HG03460 (cell line): ENCODE results near the gene BBX.

Experiments used
- ATAC-seq: cut with Tn5 transposase; IDR thresholded peaks from one replicate; pipeline ENCODE4 v1.9.1; 2021; ENCODE audit not compliant: unreplicated experiment

Gene BBX

DNA sequence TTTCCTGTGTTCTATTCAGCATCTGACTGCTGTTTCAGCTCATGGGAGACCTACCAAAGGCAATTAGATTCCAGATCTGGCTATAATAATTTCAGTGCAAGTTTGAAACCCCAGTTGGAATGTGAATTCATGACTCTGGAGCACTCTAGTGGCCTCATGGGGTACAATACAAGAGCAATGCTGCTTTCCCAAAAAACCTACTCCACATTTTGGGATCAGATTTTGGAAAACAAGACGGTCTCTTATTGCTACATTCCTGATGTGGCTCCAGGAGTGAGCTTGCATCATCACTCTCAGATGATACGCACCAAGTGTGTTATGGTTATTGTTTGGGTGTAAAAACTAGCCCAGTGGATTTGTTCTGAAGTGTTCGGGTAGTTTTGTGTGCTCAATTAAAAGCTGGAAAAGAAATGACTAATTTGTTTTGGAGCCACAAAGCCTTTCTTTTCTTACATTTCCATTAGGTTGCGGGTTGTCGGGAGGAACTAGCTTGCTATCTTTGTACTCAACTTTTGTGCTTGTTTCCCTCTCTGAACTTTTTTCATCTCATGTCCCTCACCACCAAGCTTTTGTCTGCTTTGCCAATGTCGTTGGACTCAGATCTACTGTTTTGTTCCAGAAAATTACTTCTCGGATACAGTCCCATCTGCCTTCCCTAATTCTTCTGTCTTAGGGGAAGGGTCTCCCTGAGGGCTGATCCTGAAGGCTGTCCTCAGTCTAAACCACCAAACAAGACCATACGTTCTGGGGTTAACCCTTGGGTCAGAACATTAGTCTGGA is 272.1 kb downstream of the BBX start:
- ATAC-seq: no peak

GRCh38 chr3:107795514-107796094 is 272.8 kb downstream of the BBX start:
- ATAC-seq: no peak

DNA sequence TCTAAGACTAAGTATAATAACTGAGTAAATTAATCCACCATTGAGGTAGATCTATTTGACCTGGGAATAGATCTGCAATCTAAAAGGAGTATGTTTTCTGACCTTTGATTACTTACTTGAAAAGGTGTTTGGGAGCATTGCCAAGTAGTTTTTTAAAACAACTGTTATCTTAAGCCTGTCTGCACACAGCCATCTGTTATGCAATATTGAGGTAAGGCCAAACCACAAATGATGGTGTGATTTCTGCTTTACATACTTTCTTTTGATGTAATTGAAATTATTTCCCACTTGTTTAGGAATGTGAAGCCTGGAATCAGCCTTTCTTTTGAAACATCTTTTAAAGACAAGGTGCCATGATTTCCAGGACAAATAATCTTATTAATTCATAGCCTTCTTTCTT is 274.0 kb downstream of the BBX start:
- ATAC-seq: no peak

DNA sequence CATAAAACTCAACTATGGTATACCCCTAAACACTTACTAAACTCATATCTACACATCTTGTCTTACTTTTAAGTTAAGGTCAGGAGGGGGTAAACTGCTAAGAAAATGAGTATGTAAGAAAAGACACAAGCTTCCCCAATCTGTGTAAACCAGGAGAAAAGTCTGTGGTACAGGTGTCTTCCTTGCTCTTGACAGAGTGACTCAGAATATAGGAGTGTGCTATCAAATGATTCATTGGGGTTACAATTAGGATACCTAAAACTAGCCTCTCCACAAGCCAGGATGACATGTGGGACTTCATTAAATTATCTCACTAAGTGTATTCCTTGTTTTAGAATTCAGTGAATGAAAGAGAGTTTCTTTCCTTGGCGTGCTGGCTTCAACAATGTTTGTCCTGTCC is 274.8 kb downstream of the BBX start:
- no peak for ATAC-seq

DNA sequence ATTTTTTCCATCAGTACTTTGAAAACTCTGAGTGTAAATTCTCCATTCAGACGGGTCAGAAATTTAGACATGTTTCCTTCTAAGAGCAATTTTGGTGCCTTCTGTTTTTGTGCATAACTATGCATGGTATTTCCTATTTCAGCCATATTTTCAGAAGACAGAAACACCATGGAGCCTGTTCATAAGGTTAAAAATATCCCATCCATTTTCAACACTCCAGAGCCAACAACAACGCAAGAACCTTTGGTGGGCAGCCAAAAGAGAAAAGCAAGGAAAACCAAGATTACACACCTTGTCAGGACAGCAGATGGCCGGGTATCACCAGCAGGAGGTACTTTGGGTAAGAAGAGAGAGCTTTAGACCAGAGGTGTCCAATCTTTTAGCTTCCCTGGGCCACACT is 275.6 kb downstream of the BBX start:
- no peak for ATAC-seq

DNA sequence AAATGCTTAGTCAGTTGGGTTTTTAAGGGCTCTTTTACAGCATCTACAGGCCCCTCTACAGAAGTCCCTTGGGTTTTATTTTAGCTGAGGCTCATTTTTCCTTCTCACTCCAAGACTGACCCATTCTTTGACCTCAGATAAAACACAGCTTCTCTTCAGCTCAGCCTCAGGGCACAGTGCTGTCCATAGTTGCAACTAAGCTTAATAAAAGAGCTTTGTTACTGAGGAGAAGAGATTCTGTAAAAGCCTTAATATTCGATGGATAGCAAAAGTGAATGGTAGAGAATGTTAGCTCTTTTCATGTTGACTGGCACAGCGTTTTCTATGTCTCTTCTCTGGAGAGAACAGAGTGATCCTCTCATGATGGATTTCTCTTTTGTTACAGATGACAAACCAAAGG is 277.9 kb downstream of the BBX start:
- ATAC-seq: no peak

GRCh38 chr3:107803170-107803569 is 280.4 kb downstream of the BBX start:
- no peak for ATAC-seq

DNA sequence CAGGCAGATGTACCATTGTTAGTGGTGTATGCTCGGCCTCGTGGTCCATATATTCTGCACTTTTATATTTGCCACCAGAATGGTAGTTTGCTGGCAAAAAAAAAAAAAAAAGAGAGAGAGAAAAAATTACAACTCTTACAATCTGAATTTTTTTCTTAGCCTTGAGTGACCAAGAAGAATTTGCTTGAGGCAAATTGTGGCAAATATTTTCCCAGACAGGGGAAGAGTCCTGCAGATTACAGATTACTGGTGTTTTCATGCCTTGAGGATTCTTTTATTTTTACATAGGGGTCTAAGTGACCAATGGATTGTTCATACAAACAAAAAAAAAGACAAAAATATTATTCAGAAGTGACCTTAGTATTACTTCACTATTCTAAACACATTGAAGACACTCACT is 283.3 kb downstream of the BBX start:
- no peak for ATAC-seq

DNA sequence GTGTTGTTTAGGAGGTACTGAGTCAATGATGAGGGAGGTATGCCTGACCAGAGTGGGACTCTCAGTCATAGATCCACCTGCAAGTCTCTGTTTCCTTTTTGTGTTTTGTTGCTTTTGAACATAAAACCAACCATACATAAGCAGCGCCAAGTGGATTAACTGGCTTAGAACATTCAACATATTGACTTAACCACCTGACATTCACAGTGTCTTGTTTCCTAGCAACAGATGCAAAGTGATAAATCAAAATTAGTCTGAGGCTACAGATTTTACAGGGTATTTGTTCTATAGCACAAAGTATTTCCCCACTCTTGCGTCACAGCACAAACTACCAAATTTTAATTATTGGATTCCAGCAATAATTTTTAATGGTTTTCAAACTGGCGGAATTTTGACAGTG is 283.8 kb downstream of the BBX start:
- ATAC-seq: no peak

GRCh38 chr3:107810171-107811071 is 287.7 kb downstream of the BBX start:
- ATAC-seq: peak; percentile 59

- ATAC-seq: no peak
Observed at GRCh38 chr3:107813026-107813425, 290.3 kb downstream of the BBX start.

- no peak for ATAC-seq
Observed at GRCh38 chr3:107816107-107816506, 293.3 kb downstream of the BBX start.

- no peak for ATAC-seq
Observed at GRCh38 chr3:107817076-107817475, 294.3 kb downstream of the BBX start.

DNA sequence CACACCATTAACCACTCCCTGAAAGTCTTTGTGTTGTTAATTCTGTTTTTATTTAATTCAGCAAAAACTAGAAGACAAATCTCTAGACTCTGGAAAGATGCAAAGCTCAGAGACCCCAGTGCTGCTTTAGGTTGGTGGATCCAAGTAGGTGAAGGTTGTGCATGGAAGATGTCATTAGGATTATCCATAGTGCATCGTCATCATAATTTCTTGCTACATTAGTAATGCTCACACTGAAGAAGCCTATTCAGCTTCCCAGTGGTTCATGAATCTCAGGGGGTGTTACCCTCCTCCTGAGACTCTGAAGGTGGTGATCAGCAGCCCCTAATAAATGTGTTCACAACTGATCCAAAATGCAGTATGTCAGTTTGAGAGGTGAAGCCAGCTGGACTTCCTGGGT is 295.3 kb downstream of the BBX start:
- no peak for ATAC-seq

GRCh38 chr3:107819656-107820055 is 296.9 kb downstream of the BBX start:
- ATAC-seq: no peak

- ATAC-seq: no peak
Observed at GRCh38 chr3:107822308-107822707, 299.5 kb downstream of the BBX start.

GRCh38 chr3:107824822-107825371 is 302.1 kb downstream of the BBX start:
- ATAC-seq: no peak

DNA sequence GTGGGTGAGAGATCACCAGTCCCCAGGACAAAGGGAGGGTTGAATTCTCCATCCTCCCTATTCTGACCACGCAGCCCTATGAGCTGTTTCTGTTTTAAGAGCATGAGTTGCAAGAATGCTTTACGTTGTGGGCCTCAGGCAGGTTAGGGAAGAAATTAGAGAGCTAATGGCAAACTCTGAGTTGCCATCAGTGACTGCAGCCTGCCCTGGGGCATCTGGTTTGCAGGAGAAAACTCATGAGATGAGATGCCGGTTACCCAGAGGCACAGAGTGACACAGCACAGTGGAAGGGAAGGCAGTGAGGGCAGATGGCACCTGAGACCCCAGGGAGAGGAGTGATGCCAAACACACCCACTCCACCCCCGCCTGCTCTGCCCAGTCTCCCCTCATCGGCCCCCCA is 302.8 kb downstream of the BBX start:
- ATAC-seq: no peak

- no peak for ATAC-seq
Observed at GRCh38 chr3:107826727-107827126, 304.0 kb downstream of the BBX start.

DNA sequence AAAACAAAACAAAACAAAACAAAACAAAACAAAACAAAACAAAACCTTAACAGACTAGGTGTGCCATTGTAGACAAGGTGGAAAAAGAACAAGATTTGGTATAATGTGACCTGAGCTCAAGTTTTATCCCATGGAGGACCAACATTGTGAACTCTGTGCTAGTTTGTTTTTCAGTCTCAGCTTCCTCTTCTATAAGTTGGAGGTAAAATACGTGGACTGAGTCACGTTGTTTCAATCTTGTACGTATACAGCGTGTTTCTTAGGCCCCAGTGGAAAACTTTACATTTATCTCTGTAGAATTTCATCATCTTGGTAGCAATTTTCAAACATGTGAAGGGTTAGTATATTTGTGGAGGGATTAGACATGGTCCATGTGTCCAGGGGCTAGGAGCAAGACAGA is 306.4 kb downstream of the BBX start:
- no peak for ATAC-seq

- no peak for ATAC-seq
Observed at GRCh38 chr3:107831590-107831989, 308.8 kb downstream of the BBX start.

DNA sequence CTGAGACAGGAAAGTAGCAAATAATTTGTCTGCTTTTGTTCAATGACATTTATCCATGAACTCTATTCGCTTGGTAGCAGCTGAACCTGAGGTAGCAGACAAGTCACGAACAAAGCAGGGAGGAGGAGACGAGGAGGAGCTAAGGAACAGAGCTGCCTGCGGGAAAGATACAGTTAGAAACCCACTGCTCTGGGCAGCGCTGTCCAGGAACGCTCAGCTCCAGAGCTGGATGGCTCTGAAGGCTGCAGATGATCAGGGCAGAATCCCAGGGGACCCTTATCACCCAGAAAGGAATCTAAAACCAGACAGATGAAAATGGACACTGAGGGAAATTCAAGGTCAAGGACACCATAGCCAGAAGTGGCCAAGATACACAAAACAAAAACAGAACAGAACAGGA is 310.3 kb downstream of the BBX start:
- no peak for ATAC-seq
